Effector memory CD4-positive, alpha-beta T cell (primary cell): ENCODE results near the gene HSD17B12.

Source experiments
- DNase-seq, 3 donors: peaks; one replicate each; pipeline ENCODE4 v3.0.0-alpha.2; 2020
- H3K27ac ChIP-seq: 2 replicates; pipeline ENCODE4 v1.7.0; 2013; ENCODE audit warnings: mild to moderate bottlenecking, low read length, moderate library complexity; ENCODE audit not compliant: insufficient read depth, poor library complexity, severe bottlenecking
- H3K27me3 ChIP-seq: replicated peaks from 2 replicates; pipeline ENCODE4 v1.7.0; 2013; ENCODE audit warnings: mild to moderate bottlenecking, low read length; ENCODE audit not compliant: insufficient read depth, control insufficient read depth, poor library complexity, severe bottlenecking
- H3K36me3 ChIP-seq: 2 replicates; pipeline ENCODE4 v1.7.0; 2013; ENCODE audit warnings: mild to moderate bottlenecking, low read length, moderate library complexity; ENCODE audit not compliant: control insufficient read depth, insufficient read depth
- H3K4me1 ChIP-seq: 2 replicates; pipeline ENCODE4 v1.7.0; 2013; ENCODE audit warnings: low read length, mild to moderate bottlenecking; ENCODE audit not compliant: control insufficient read depth, insufficient read depth, poor library complexity, severe bottlenecking
- H3K4me3 ChIP-seq: 2 replicates; pipeline ENCODE4 v1.7.0; 2013; ENCODE audit warnings: low read length, low read depth, mild to moderate bottlenecking; ENCODE audit not compliant: insufficient read depth, poor library complexity, severe bottlenecking
- H3K9me3 ChIP-seq: 2 replicates; pipeline ENCODE4 v1.7.0; 2013; ENCODE audit warnings: mild to moderate bottlenecking, low read length, moderate library complexity; ENCODE audit not compliant: control insufficient read depth

The HSD17B12 gene

DNA sequence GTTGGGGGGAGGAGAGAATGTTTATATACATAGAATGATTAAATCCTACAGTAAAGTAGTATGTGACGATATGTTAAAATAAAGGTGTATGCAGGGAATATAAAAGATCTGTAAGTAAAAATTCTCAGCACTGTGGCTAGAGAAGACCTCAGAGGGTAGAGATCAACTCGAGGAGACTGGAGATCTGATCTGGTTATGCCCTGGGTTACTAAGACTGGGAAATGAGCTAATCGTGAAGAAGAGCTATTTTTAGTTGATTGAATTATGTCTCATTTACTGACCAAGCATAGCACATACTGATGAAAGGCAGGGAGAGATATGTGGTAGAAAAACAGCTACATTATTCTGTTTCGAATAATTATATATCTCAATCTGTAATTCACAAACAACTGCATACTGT is 157.3 kb downstream of the HSD17B12 start:
- no peak for DNase-seq
- Histone ChIP-seq H3K27me3 (no peaks in the 10 kb centered on the region), H3K9me3 (no peaks in the 10 kb centered on the region), H3K4me3 (no peak overlapping the region), H3K36me3 (peaks cover 6% of the 10 kb centered on the region), H3K27ac (no peak overlapping the region), H3K4me1 (no peaks in the 10 kb centered on the region)

DNA sequence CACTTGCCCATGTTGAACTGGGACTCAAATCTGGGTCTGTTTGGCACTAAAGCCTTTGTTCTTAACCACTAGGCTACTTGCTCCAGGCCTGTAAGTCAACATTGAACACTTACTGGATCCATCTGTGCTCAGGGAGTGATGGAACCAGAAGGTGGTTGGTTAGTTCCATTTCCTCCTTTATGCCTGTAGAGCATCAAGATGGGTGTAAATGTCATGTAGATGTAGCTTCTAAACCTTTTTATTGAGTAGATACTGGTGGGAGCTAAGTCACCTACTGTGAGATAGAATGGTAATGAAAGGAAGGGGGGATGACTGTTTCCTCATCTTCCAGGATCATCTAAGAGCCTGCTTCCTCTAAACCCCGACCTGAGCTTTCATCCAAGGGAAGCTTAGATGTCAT is 161.5 kb downstream of the HSD17B12 start:
- Histone ChIP-seq H3K4me1 (no peaks in the 10 kb centered on the region), H3K4me3 (no peak overlapping the region), H3K27me3 (no peaks in the 10 kb centered on the region), H3K27ac (no peak overlapping the region), H3K36me3 (peaks cover 6% of the 10 kb centered on the region), H3K9me3 (no peaks in the 10 kb centered on the region)
- no peak for DNase-seq

DNA sequence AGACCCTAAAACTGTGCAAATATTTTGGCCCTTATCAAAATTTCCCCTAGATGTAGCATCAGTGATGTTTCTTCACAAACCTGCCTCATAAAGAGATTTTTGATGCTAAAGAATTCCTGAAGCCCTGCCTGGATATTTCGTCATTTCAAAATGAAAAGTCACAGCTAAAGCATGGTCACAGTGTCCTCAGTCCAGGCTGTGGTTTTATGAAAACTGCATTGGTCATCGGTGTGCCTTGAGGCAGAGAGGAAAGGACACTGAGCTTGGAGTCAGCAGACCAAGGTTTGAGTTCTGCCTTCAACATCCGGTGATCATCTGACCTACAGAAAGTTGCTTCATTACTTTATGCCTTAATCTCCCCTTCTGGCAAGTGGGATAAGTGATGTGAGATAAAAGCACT is 165.3 kb downstream of the HSD17B12 start:
- no peaks in the 10 kb centered on the region for H3K9me3 ChIP-seq
- no peaks in the 10 kb centered on the region for H3K27me3 ChIP-seq
- no peaks in the 10 kb centered on the region for H3K4me1 ChIP-seq
- no peak overlapping the region for H3K27ac ChIP-seq
- H3K4me3 ChIP-seq = no peak overlapping the region
- peaks cover 6% of the 10 kb centered on the region for H3K36me3 ChIP-seq
- no peak for DNase-seq

DNA sequence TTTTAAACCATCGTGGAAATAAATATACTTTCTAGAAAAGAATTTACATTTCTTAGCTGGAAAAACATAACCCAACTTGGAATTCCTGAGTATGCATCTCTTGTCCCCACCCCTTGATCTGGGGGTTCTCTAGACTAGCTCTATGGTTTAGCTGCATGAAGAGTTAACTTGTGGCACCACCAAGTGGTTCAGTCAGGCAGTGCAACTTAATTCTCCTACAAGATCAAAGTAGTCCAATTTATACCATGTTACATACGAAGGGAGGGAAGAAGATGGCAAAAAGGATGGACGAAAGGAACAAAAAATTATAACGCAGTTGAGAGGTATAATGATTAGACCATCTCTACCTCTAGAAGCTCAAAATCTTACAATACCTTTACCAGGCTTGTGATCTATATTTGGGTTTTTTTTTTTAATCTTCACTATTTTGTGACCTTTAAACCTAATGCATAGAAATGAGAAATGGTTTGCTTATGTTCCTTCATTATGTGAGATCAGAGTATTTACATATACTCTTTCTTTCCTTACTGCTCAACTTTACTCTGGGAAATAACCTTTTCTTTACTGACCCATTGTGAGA is 171.6 kb downstream of the HSD17B12 start:
- peak in 1 of 3 donors; percentile 15 for DNase-seq
- Histone ChIP-seq H3K4me3 (no peak overlapping the region), H3K27ac (no peak overlapping the region), H3K4me1 (no peaks in the 10 kb centered on the region), H3K9me3 (no peaks in the 10 kb centered on the region), H3K36me3 (no peaks in the 10 kb centered on the region), H3K27me3 (no peaks in the 10 kb centered on the region)

DNA sequence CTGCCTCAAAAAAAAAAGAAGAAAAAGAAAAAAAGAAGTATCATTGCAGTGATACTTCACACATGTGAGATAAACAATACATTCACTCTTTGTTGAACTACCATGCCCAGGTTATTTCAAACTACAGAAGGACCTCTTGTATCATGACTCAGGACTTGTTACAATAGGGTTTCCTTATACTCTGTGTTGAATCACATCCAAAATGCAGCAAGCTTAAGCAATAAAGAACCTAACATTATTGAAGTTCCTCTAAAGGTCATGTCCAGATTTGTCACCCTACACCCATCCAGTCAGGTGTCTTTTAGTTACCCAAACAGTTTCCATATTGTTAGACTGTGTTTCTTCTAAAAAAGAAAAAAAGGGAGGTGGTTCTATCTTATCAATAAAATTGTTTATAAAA is 173.2 kb downstream of the HSD17B12 start:
- Histone ChIP-seq H3K4me1 (no peaks in the 10 kb centered on the region), H3K4me3 (no peak overlapping the region), H3K36me3 (no peaks in the 10 kb centered on the region), H3K27me3 (no peaks in the 10 kb centered on the region), H3K27ac (no peak overlapping the region), H3K9me3 (no peaks in the 10 kb centered on the region)
- DNase-seq = no peak

DNA sequence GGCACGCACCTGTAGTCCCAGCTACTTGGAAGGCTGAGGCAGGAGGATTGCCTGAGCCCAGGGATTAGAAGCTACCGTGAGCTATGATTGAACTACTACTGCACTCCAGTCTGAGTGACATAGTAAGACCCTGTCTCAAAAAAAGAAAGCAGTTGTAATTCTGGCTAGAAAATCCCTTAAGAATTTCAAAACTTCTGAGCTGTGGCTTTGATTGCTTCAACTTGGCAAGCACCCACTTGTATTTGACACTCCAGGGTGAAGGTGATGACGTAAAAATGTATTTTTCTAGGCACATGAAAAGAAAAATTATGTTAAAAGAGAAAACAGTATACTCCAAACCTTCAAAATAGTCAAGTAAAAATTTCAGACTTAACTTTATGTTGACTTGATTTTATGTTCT is 176.5 kb downstream of the HSD17B12 start:
- no peaks in the 10 kb centered on the region for H3K27me3 ChIP-seq
- no peaks in the 10 kb centered on the region for H3K4me1 ChIP-seq
- H3K27ac ChIP-seq = no peak overlapping the region
- no peak overlapping the region for H3K4me3 ChIP-seq
- H3K9me3 ChIP-seq = no peaks in the 10 kb centered on the region
- no peaks in the 10 kb centered on the region for H3K36me3 ChIP-seq
- no peak for DNase-seq

DNA sequence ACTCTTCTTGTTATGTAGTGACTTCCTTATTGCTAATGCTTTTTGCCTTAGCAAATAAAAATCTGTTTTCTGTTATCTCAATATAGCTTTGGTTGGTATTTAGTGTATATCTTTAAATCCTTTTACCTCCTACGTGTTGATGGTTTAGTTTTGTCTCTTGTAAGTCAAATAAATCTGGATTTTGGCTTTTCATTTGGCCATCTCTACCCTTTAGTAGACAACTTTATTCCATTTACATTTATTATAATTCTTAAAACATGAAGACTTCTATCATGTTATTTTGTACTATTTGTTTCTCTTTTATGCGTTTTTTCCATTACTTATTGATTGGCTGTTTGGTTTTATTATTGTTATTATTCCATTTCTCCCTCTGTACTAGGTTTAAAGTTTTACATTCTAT is 180.6 kb downstream of the HSD17B12 start:
- H3K27ac ChIP-seq = no peak overlapping the region
- H3K36me3 ChIP-seq = no peaks in the 10 kb centered on the region
- no peaks in the 10 kb centered on the region for H3K27me3 ChIP-seq
- H3K9me3 ChIP-seq = no peaks in the 10 kb centered on the region
- no peak overlapping the region for H3K4me3 ChIP-seq
- DNase-seq = no peak
- no peaks in the 10 kb centered on the region for H3K4me1 ChIP-seq

DNA sequence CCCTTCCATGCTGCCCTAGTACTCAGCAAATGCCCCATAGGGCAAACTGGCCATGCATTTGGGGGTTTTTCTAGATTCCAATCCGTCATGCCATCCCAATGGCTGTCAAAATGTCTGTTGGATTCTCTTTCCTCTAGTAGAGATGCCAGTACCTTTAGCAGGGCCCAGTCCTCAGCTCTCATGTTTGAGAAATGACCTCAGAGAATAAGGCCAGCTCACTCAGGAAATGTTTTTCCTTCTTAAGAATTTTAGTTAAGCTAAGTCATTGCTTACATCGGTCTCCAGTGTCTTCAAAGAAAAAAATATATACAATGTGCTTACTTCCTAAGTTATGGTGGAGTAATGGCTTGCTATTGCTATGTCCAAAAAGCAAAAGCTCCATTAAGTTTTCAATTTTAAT is 186.0 kb downstream of the HSD17B12 start:
- Histone ChIP-seq H3K9me3 (no peaks in the 10 kb centered on the region), H3K36me3 (no peaks in the 10 kb centered on the region), H3K27ac (no peak overlapping the region), H3K4me1 (no peaks in the 10 kb centered on the region), H3K4me3 (no peak overlapping the region), H3K27me3 (no peaks in the 10 kb centered on the region)
- no peak for DNase-seq

DNA sequence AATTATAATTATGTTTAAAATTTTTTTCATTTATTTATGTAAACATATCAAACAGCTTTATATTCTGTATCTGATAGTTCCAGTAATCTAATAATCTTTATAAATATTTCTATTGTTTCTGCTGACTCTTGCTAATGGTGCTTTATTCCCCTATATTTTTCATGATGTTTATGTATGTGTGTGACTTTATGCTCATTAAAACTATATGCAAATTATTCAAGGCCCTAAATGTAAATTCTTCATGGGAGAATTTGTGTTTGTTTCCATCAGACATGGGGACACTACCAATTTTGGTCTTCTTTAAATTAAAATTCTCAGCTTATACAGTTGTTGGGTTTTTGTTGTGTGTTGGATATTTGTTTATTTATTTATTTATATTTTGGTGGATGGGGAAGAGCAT is 186.4 kb downstream of the HSD17B12 start:
- H3K4me1 ChIP-seq = no peaks in the 10 kb centered on the region
- DNase-seq = no peak
- H3K4me3 ChIP-seq = no peak overlapping the region
- H3K27me3 ChIP-seq = no peaks in the 10 kb centered on the region
- no peak overlapping the region for H3K27ac ChIP-seq
- no peaks in the 10 kb centered on the region for H3K9me3 ChIP-seq
- H3K36me3 ChIP-seq = no peaks in the 10 kb centered on the region

DNA sequence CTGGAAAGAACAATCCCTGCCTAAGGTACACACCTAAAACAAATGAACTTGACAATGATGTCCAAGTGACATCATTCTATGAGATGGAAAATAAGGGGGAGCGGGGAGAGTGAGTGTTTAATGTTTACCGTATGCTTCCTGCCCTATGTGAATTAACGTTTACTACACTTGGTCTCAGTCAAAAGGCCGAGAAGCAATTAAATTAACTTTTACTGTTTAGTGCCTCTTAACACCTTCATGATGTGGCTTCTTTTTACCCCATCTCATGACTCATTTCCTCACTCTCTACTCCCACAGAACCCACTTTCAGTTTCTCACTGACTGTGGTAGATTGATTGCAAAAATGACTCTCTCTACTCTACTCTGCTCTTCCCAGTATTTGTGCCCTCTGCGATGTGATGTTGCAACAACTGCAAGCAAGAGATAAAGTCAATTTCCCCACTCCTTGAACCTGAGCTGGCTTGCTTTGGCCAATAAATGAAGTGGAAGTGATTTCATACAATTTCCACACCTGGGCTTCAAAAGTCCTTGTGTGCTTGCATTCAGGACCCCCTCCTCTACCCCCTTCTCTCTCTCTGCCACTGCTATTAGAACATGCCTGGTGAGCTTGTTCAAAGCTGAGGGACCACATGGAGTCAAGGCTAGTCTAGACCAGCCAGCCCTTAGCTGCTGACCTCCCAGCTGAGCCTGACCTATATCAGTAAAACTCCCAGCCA is 188.5 kb downstream of the HSD17B12 start:
- Histone ChIP-seq H3K27me3 (no peaks in the 10 kb centered on the region), H3K4me1 (no peaks in the 10 kb centered on the region), H3K4me3 (no peak overlapping the region), H3K9me3 (no peaks in the 10 kb centered on the region), H3K27ac (no peak overlapping the region), H3K36me3 (no peaks in the 10 kb centered on the region)
- DNase-seq = no peak
